ENCODE data around the gene CLRN3.

The CLRN3 gene

GRCh38 chr10:127836176-127836575, 56.6 kb downstream of the CLRN3 start:
- no peak for DNase-seq

- no peak for DNase-seq
These were observed 58.0 kb downstream of the CLRN3 start for GRCh38 chr10:127834791-127835190.

- DNase-seq: no peak
These were observed 58.5 kb downstream of the CLRN3 start for GRCh38 chr10:127834221-127834620.

GRCh38 chr10:127833804-127834203, 58.9 kb downstream of the CLRN3 start:
- no peak for DNase-seq

- DNase-seq: no peak
These were observed 60.2 kb downstream of the CLRN3 start for GRCh38 chr10:127832501-127832900.

GRCh38 chr10:127830414-127830813, 62.3 kb downstream of the CLRN3 start:
- no peak for DNase-seq

Data from T1000 (cell line).